ENCODE data around the gene ARFGEF3.

Gene ARFGEF3

GRCh38 chr6:138370631-138371451, 209.1 kb downstream of the ARFGEF3 start:
- TF ChIP-seq POLR2AphosphoS5 (IDR thresholded peaks at IDR 0.05; ENCODE audit: low read depth, low read length) (no peak), SIN3A (IDR thresholded peaks at IDR 0.05; ENCODE audit: borderline replicate concordance, insufficient read depth, low read length) (no peak), REST (IDR thresholded peaks at IDR 0.05; ENCODE audit: insufficient read depth in 1 of 2, low read depth in 2 of 2, low read length in 2 of 2) (no peak), FOXP2 (optimal IDR thresholded peaks at IDR 0.05; ENCODE audit: borderline replicate concordance, extremely low read depth, extremely low read length, insufficient read depth) (no peak), TAF1 (IDR thresholded peaks at IDR 0.05; ENCODE audit: borderline replicate concordance, insufficient read depth, low read length) (no peak)

- TF ChIP-seq TAF1 (IDR thresholded peaks at IDR 0.05; ENCODE audit: borderline replicate concordance, insufficient read depth, low read length) (no peak), REST (IDR thresholded peaks at IDR 0.05; ENCODE audit: insufficient read depth in 1 of 2, low read depth in 2 of 2, low read length in 2 of 2) (no peak), POLR2AphosphoS5 (IDR thresholded peaks at IDR 0.05; ENCODE audit: low read depth, low read length) (no peak), FOXP2 (optimal IDR thresholded peaks at IDR 0.05; ENCODE audit: borderline replicate concordance, extremely low read depth, extremely low read length, insufficient read depth) (no peak), SIN3A (IDR thresholded peaks at IDR 0.05; ENCODE audit: borderline replicate concordance, insufficient read depth, low read length) (no peak)
These were observed 209.6 kb downstream of the ARFGEF3 start for GRCh38 chr6:138371452-138371711.

- TF ChIP-seq SIN3A (IDR thresholded peaks at IDR 0.05; ENCODE audit: borderline replicate concordance, insufficient read depth, low read length): no peak
- TF ChIP-seq TAF1 (IDR thresholded peaks at IDR 0.05; ENCODE audit: borderline replicate concordance, insufficient read depth, low read length): no peak
- no peak for TF ChIP-seq POLR2AphosphoS5 (IDR thresholded peaks at IDR 0.05; ENCODE audit: low read depth, low read length)
- TF ChIP-seq REST (IDR thresholded peaks at IDR 0.05; ENCODE audit: insufficient read depth in 1 of 2, low read depth in 2 of 2, low read length in 2 of 2): no peak
- no peak for TF ChIP-seq FOXP2 (optimal IDR thresholded peaks at IDR 0.05; ENCODE audit: borderline replicate concordance, extremely low read depth, extremely low read length, insufficient read depth)
These were observed 210.0 kb downstream of the ARFGEF3 start for GRCh38 chr6:138371720-138372119.

- no peak for TF ChIP-seq SIN3A (IDR thresholded peaks at IDR 0.05; ENCODE audit: borderline replicate concordance, insufficient read depth, low read length)
- TF ChIP-seq POLR2AphosphoS5 (IDR thresholded peaks at IDR 0.05; ENCODE audit: low read depth, low read length): no peak
- TF ChIP-seq REST (IDR thresholded peaks at IDR 0.05; ENCODE audit: insufficient read depth in 1 of 2, low read depth in 2 of 2, low read length in 2 of 2): no peak
- TF ChIP-seq FOXP2 (optimal IDR thresholded peaks at IDR 0.05; ENCODE audit: borderline replicate concordance, extremely low read depth, extremely low read length, insufficient read depth): no peak
- no peak for TF ChIP-seq TAF1 (IDR thresholded peaks at IDR 0.05; ENCODE audit: borderline replicate concordance, insufficient read depth, low read length)
These were observed 211.1 kb downstream of the ARFGEF3 start for GRCh38 chr6:138372711-138373463.
